ENCODE data around the gene CCDC178. TPM values are rescaled to one million over a fixed set of nuclear protein-coding genes. Genes with fewer than 3 reads are reported as not detected.

Gene CCDC178
- polyA plus RNA-seq, 1 donor from 2014 or later: not detected

GRCh38 chr18:32980896-32981295 lies 459.6 kb downstream of the CCDC178 start:
- H3K4me2 ChIP-seq (ENCODE audit: low read length): no peak overlapping the region
- no peaks in the 10 kb centered on the region for H3K27me3 ChIP-seq (ENCODE audit: insufficient read depth, low read depth, low read length)
- H2AFZ ChIP-seq (ENCODE audit: low read depth, low read length): no peak overlapping the region
- no peaks in the 10 kb centered on the region for H4K20me1 ChIP-seq (ENCODE audit: insufficient read depth)
- H3K9ac ChIP-seq (ENCODE audit: low read length): no peak overlapping the region
- H3K9me2 ChIP-seq (ENCODE audit: insufficient read depth, low read length): no peaks in the 10 kb centered on the region
- no peaks in the 10 kb centered on the region for H3K36me3 ChIP-seq (ENCODE audit: insufficient read depth, low read length)
- no peaks in the 10 kb centered on the region for H3K79me2 ChIP-seq (replicated peaks; ENCODE audit: insufficient read depth, low read length)
- no peaks in the 10 kb centered on the region for H3F3A ChIP-seq (ENCODE audit: insufficient read depth, low read length, poor library complexity, severe bottlenecking)
- H3K9me3 ChIP-seq (ENCODE audit: low read length): no peaks in the 10 kb centered on the region
- no peak overlapping the region for H3K4me3 ChIP-seq (ENCODE audit: low read length)
- H3K27ac ChIP-seq (ENCODE audit: low read length): no peak overlapping the region
- TF ChIP-seq TAF1 (IDR thresholded peaks at IDR 0.05; ENCODE audit: low read depth) (no peak), CTCF (IDR thresholded peaks at IDR 0.05; ENCODE audit: poor library complexity, severe bottlenecking) (no peak), MXI1 (conservative IDR thresholded peaks at IDR 0.05; ENCODE audit: poor library complexity, severe bottlenecking) (no peak), RAD21 (conservative IDR thresholded peaks at IDR 0.05) (no peak), REST (IDR thresholded peaks at IDR 0.05; ENCODE audit: borderline replicate concordance) (no peak), SMC3 (conservative IDR thresholded peaks at IDR 0.05; ENCODE audit: poor library complexity) (no peak), POLR2AphosphoS5 (IDR thresholded peaks at IDR 0.05) (no peak), EZH2 (IDR thresholded peaks at IDR 0.05; ENCODE audit: borderline replicate concordance, insufficient read depth, low read length, poor library complexity, severe bottlenecking) (no peak), EP300 (conservative IDR thresholded peaks at IDR 0.05; ENCODE audit: poor library complexity, severe bottlenecking) (no peak)

GRCh38 chr18:32975501-32975900 lies 465.0 kb downstream of the CCDC178 start:
- no peak overlapping the region for H3K27ac ChIP-seq (ENCODE audit: low read length)
- H3K36me3 ChIP-seq (ENCODE audit: insufficient read depth, low read length): no peaks in the 10 kb centered on the region
- H3K79me2 ChIP-seq (replicated peaks; ENCODE audit: insufficient read depth, low read length): no peaks in the 10 kb centered on the region
- no peak for TF ChIP-seq RAD21 (conservative IDR thresholded peaks at IDR 0.05)
- TF ChIP-seq EZH2 (IDR thresholded peaks at IDR 0.05; ENCODE audit: borderline replicate concordance, insufficient read depth, low read length, poor library complexity, severe bottlenecking): no peak
- TF ChIP-seq SMC3 (conservative IDR thresholded peaks at IDR 0.05; ENCODE audit: poor library complexity): no peak
- no peak for TF ChIP-seq TAF1 (IDR thresholded peaks at IDR 0.05; ENCODE audit: low read depth)
- no peak for TF ChIP-seq REST (IDR thresholded peaks at IDR 0.05; ENCODE audit: borderline replicate concordance)
- no peak for TF ChIP-seq CTCF (IDR thresholded peaks at IDR 0.05; ENCODE audit: poor library complexity, severe bottlenecking)
- no peak for TF ChIP-seq EP300 (conservative IDR thresholded peaks at IDR 0.05; ENCODE audit: poor library complexity, severe bottlenecking)
- TF ChIP-seq POLR2AphosphoS5 (IDR thresholded peaks at IDR 0.05): no peak
- H3K9me3 ChIP-seq (ENCODE audit: low read length): no peaks in the 10 kb centered on the region
- H3K9ac ChIP-seq (ENCODE audit: low read length): no peak overlapping the region
- no peaks in the 10 kb centered on the region for H4K20me1 ChIP-seq (ENCODE audit: insufficient read depth)
- no peaks in the 10 kb centered on the region for H3K27me3 ChIP-seq (ENCODE audit: insufficient read depth, low read depth, low read length)
- no peaks in the 10 kb centered on the region for H3K9me2 ChIP-seq (ENCODE audit: insufficient read depth, low read length)
- no peak overlapping the region for H3K4me2 ChIP-seq (ENCODE audit: low read length)
- no peak overlapping the region for H2AFZ ChIP-seq (ENCODE audit: low read depth, low read length)
- H3F3A ChIP-seq (ENCODE audit: insufficient read depth, low read length, poor library complexity, severe bottlenecking): peaks cover 7% of the 10 kb centered on the region
- H3K4me3 ChIP-seq (ENCODE audit: low read length): no peak overlapping the region
